PFSK-1 (cell line): ENCODE results near the gene DENND6B.

Experiments used
- FOXP2 ChIP-seq: optimal IDR thresholded peaks from 2 replicates; pipeline ENCODE3; 2011; ENCODE audit warnings: borderline replicate concordance, control low read depth, inconsistent platforms; ENCODE audit not compliant: insufficient read depth; ENCODE audit errors: extremely low read length, extremely low read depth
- POLR2AphosphoS5 ChIP-seq: IDR thresholded peaks from 2 replicates; pipeline ENCODE4 v1.6.1; 2012; ENCODE audit warnings: low read depth, mild to moderate bottlenecking, control low read depth, low read length, moderate library complexity
- SIN3A ChIP-seq: IDR thresholded peaks from 2 replicates; pipeline ENCODE4 v1.6.1; 2012; ENCODE audit warnings: mild to moderate bottlenecking, low read length, moderate library complexity, borderline replicate concordance; ENCODE audit not compliant: insufficient read depth
- TAF1 ChIP-seq: IDR thresholded peaks from 2 replicates; pipeline ENCODE4 v1.6.1; 2012; ENCODE audit warnings: low read length, control low read depth, borderline replicate concordance; ENCODE audit not compliant: insufficient read depth
- TF ChIP-seq, protein P1 (sequence below), 2 experiments: IDR thresholded peaks; 2 replicates each; pipeline versions ENCODE4 v1.6.1 to v1.8.0; 2011 to 2012; ENCODE audit warnings: low read depth in 2 of 2, low read length in 2 of 2, control low read depth in 1 of 2, inconsistent platforms in 1 of 2, mild to moderate bottlenecking in 1 of 2, moderate library complexity in 1 of 2; ENCODE audit not compliant: insufficient read depth in 1 of 2

DENND6B gene

DNA sequence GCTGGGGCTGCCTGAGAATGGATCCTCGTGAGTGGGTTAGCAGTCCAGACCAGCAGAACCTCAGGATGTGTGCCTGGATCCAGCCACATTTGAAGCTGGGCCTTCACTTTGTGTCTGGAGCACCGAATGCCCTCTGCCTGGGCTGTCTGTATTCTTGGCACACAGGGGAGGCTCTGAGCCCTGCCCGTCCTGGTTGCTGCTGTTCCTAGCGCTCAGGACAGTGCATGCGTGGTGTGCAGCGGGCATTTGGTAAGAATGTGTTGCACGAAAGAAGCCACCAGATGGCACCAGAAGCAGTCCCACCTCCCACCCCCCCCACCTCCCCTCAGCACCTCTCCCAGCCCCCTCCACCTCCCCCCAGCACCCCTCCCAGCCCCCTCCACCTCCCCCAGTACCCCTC is 52.5 kb downstream of the DENND6B start:
- TF ChIP-seq SIN3A (no peak), FOXP2 (no peak), TAF1 (no peak), POLR2AphosphoS5 (no peak)
- TF ChIP-seq, protein P1, sequence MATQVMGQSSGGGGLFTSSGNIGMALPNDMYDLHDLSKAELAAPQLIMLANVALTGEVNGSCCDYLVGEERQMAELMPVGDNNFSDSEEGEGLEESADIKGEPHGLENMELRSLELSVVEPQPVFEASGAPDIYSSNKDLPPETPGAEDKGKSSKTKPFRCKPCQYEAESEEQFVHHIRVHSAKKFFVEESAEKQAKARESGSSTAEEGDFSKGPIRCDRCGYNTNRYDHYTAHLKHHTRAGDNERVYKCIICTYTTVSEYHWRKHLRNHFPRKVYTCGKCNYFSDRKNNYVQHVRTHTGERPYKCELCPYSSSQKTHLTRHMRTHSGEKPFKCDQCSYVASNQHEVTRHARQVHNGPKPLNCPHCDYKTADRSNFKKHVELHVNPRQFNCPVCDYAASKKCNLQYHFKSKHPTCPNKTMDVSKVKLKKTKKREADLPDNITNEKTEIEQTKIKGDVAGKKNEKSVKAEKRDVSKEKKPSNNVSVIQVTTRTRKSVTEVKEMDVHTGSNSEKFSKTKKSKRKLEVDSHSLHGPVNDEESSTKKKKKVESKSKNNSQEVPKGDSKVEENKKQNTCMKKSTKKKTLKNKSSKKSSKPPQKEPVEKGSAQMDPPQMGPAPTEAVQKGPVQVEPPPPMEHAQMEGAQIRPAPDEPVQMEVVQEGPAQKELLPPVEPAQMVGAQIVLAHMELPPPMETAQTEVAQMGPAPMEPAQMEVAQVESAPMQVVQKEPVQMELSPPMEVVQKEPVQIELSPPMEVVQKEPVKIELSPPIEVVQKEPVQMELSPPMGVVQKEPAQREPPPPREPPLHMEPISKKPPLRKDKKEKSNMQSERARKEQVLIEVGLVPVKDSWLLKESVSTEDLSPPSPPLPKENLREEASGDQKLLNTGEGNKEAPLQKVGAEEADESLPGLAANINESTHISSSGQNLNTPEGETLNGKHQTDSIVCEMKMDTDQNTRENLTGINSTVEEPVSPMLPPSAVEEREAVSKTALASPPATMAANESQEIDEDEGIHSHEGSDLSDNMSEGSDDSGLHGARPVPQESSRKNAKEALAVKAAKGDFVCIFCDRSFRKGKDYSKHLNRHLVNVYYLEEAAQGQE (IDR thresholded peaks at IDR 0.05; ENCODE audit: insufficient read depth in 1 of 2, low read depth in 2 of 2, low read length in 2 of 2) = no peak

DNA sequence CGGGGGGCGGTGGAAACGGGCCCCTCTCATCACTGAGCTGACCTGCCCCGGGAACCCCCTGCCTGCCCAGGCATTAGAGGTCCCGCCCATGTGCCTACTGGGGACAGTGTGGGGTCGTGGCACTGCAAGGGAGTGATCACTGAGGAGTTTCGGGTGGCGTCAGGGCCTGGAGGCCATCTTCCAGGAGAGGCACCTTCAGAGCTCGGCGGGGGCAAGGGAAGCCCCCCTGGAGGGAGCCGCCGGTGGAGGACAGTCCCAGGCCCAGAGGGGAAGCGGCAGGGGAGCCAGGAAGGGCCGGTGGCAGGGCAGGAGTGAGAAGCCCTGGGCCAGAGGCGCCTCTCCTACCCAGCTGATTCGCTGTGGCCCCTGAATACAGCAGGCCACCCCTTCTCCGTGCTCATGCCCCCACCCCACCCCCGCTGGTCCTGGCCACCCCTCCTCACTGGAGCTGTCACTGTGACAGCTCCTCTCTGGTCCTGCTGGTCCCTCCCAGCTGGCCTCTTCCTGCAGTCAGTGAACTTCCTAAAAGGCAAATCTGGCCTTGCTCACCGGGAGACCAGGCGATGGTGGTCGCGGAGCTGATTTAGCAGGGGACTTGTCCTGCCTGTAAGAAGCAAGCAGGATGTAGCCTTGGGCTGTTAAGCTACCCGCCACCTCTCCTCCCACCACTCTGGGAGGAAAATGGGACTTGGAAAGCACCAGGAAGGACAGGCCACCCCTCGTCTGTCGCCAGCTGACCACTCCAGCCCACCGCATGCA is 54.6 kb downstream of the DENND6B start:
- no peak for TF ChIP-seq POLR2AphosphoS5
- TF ChIP-seq, protein P1 (IDR thresholded peaks at IDR 0.05; ENCODE audit: insufficient read depth in 1 of 2, low read depth in 2 of 2, low read length in 2 of 2) = no peak
- no peak for TF ChIP-seq SIN3A
- no peak for TF ChIP-seq TAF1
- no peak for TF ChIP-seq FOXP2

DNA sequence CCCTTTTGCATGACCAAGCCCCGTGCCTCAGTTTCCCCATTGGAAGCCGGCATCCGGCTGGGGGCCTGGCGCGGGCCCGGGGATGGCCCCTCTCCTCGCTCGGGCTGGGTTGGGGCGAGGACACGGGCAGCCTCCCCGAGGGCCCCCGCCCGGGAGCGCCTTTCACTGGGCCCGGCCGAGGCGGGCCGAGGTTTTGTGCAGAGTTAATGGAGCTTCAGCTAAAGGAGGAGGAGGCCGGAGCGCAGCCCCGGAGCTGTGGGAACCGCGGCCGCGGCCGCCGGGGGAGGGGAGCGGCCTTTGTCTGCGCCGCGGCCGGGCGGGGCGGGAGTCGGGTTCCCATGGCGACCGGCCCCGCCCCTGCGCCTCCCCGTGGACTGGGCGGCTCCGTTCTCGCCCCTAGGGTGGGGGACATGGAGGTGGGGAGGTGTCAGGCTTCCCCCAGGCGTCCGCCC is 55.3 kb downstream of the DENND6B start:
- TF ChIP-seq, protein P1 (IDR thresholded peaks at IDR 0.05; ENCODE audit: insufficient read depth in 1 of 2, low read depth in 2 of 2, low read length in 2 of 2) = peak in 1 of 2 experiments; percentile 4; a peak in 1 of 4 replicates
- TF ChIP-seq POLR2AphosphoS5 = no peak
- no peak for TF ChIP-seq TAF1
- no peak for TF ChIP-seq SIN3A
- TF ChIP-seq FOXP2 = no peak

DNA sequence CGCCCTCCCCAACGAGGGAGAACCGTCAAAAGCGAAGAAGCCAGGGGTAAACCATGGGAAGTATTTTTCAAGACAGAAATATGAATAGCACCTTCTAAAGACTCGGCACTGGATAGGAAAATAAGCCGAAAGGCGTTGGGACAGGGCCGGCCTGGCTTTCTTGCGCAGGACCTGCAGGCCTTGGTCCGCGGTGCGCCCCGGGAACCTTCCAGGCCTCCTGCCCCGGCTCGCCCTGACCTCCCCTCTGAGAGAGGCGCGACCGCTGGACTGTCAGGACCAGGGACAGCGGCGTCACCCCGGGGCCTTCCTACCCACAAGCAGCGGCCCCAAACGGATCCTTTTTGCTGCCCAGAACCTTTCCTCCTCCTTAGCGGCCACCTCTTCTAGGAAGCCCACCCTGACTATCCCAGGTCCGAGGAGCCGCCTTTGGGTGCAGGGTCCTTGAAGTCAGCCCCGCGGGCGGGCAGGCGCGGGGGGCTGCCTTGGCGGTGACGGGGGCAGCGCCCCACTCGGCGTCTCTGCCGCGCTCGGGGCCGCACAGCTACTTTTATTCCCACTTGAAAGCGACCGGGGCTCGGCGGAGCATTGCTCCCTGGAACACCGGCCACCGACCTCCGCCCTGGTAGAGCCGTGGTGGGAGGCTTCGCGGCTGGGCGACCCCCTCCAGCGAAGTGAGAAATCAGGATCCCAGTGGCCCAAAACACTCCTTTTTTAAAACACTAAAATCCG is 56.0 kb downstream of the DENND6B start:
- TF ChIP-seq, protein P1 (IDR thresholded peaks at IDR 0.05; ENCODE audit: insufficient read depth in 1 of 2, low read depth in 2 of 2, low read length in 2 of 2) = peak; percentile 97 to 98
- TF ChIP-seq TAF1 (no peak), FOXP2 (no peak), SIN3A (peak; percentile 70; the same call in 1 of the 2 replicates), POLR2AphosphoS5 (no peak)
